ENCODE measurements around the gene CACFD1.
A peak's percentile ranks its signal among the peaks of the same experiment; 100 is the strongest.

GRCh38 chr9:133506653-133507038 is 46.9 kb downstream of the CACFD1 start:
- TF ChIP-seq CTCF (IDR thresholded peaks at IDR 0.05) = no peak
- TF ChIP-seq POLR2AphosphoS5 (IDR thresholded peaks at IDR 0.05; ENCODE audit: insufficient read depth in 1 of 2, low read depth in 1 of 2) = peak; percentile 14 to 20

Data from vagina (tissue), 2 donors.